Fibroblast of upper back skin (primary cell): ENCODE results near the gene ZBTB7A.
A peak's percentile ranks its signal among the peaks of the same experiment; 100 is the strongest.

Source experiments
- DNase-seq: peaks from one replicate; pipeline ENCODE4 v3.0.0-alpha.2; 2013

Gene ZBTB7A

DNA sequence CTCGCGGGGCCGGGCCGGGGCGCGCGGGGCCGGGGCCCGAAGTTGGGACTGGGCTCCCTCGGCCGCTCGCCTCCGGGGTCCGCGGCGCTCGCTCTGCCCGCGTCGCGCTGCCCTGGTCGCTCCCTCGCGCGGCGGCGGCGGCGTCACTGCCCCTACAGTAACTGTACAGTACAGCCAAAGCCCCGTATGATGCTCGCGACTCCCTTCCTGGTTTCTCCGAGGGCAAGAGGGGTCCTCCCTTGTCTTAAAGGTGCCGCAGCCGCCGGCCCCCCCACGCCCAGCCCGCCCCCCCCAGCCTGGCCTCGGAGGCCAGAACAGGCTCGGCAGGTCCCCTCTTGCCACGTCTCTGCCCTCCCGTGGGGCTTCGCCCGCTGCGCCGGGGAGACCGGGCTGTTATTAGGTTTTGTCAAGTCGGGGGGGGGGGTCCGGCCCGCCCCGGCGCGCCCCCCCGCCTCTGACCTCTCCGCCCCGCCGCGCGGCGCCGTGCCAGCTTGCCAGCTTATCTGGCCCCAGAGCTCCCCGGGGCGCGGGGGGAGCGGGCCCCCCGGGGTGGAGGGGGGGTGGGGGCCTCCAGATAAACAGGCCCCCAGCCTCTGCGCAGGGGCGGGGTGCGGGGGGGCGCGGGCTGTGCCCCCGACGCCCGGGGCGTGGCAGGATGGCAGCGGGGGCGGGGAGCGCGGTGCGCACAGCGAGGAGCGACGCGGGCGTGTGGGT is at the start of gene ZBTB7A:
TSS of gene ZBTB7A (minus strand) at position 218 of the 714 bp plus-strand sequence. CDS start 11,667 bp downstream, outside the sequence.
- peak; percentile 74 for DNase-seq

DNA sequence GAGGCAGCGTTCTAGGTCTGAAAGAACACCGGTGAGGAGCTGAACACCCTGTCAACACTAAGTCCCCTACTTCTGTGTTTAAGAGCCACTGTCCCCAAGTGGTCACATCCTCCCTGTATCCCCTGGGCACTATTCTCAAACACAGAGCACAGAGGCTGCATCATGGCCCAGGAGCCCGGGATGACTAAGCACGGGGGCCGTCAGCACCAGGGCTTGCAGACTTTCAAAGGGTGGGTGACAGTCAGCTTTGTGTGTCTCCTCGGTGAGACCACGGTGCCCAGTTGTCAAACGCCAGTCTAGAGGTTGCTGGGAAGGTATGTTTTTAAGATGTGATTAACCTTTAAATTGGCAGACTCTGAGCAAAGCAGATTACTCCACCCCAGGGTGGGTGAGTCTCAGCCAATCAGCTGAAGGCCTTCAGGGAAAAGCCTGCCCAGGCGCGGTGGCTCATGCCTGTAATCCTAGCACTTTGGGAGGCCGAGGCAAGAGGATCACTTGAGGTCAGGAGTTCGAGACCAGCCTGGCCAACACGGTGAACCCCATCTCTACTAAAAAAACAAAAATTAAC is 49.2 kb upstream of the ZBTB7A start:
- DNase-seq: no peak

DNA sequence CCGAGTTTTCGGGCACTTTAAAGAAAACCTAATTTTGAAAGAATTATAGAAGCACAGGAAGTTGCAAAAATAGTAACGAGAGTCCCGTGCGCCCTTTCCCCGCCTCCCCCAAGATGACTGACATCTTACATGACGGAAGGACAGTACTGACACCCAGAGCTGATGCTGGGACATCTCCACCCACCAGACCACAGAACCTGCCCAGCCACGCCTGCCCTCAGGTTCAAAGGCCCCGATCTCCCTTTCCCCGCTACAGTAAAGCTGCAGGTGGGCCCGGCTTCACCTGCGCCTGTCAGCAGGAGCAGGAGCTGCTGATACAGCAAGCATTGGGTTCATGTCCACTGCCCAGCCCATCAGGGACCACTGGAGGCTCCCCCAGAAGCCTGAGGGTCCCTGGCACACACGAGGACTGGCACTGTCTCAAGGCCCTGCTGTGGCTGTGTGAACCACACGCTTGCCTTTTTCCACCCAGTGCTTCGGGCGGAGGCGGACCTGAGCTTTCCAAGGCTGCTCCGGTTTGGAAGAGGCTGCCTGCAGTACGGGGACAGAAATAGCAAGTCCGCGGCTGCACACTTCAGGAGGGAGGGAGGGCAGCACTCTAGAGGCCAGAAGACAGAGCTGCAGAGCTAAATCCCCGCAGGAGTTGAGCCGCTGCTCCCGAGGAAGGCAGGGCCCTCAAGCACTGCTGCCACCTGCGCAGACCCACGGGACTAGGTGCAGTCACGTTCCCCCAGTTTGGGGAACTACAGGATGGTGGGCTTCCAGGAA is 48.5 kb upstream of the ZBTB7A start:
- no peak for DNase-seq

DNA sequence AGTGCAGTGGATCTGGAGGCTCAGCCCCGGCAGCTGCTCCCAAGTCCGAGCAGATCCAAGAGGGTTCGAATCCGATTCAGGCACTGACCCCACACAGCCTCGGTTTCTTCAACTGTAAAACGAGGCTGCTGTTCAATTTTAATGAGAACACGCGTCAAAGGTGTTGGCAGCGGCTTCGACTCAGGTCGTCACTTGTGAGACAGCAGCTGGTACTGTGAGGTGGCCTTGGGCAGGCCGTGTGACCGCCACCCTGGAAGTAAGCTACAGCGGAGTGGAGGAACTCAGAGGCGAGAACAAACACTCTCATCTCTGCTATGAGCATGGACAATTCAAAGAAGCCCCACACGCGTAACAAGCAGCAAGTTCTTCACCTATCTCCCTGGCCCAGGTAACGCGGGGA is 47.5 kb upstream of the ZBTB7A start:
- no peak for DNase-seq

DNA sequence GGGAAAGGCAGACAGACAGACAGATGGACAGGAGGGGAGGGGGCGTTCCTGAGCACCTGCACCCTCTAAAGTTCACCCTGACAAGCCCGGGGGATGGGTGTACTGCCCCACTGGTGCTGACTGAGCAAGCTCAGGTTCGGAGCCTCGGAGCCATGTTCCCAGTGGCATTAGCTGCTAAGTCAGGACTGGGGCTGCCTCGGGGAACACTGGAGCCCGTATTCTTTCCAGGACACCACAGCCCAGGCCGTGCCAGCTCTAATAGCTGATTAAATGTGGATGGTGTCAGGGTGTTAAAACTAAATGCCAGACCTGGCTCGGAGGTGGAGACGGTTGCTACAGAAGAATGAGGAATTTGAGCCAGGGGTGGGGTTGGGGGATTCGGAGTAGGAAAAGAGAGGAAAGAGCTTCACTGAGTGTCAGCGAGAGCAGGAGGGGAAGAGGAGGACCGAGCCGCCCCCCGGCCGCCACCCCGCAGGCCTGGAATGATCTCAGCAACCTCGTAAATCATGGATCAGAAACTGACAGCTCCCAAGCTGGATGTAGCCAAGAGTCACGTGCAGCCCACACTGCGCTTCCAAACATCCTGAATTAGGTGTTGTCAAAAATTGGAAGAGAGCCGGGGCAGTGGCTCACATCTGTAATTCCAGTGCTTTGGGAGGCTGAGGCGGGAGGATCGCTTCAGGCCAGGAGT is 46.8 kb upstream of the ZBTB7A start:
- no peak for DNase-seq

DNA sequence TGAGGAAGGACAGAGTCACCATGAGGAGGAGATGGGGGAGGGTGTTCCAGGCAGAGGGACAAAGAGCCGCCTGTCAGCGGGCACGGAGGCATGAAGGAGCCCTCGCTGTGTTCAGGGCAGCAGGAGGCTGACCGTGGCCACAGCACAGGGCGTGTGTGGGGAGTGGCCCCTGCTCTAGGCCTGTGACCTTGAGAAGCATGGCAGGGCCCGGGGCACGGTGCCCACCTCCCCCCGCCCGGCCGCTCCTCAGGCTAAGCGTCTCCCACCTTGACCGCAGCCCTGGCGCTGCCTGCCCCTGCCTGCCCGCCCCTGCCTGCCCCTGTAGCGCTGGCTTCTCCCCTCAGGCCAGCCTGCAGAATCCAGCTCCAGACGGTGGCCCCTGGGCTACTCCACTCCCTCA is 45.7 kb upstream of the ZBTB7A start:
- no peak for DNase-seq

DNA sequence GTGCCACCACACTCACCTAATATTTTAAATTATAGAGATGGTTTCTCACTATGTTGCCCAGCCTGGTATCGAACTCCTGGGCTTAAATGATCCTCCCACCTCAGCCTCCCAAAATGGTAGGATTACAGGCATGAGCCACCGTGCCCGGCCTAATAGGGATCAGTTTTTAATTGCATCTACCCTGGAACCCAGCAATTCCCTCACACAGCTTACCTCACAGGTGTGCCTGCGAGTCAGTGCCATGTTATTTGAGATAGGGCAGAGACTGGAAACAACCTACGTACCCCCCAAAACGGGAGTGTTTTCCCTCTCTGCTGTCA is 42.9 kb upstream of the ZBTB7A start:
- DNase-seq: no peak

DNA sequence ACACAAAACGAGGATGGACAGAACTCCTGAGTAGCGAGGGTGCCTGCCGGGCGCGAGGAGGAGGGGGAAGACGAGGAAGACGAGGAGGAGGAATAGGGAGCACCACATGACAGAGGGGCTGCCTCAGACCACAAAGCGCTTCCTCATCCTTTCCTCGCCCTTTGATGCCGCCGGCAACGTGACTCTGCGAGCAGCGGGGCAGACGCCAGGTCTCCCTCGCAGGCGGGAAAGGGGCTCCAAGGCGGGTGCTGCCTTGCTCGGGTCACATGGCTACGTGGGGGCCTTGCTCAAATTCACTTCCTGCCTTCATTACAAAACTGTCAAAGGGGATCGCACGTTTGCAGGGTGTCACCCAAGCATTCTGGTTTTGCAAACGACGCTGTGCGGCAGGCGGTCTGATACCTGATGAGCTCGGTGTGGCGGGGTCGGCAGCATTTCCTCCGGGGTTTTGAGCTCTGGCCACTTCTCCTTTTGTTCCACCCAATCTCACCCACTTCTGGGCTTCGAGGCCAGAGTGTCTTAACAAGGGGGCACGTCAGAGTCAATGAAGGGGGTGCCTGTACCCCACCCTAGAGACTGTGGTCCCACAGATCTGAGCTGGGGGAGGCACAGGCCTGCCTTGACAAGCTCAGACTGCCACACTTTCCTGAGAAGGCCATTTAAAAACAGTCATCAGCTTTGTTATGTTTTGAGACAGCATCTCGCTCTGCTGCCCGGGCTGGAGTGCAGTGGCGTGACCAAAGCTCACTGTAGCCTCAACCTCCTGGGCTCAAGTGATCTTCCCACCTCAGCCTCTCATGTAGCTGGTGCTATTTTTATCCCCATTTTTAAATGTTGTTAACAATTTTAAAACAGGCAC is 42.3 kb upstream of the ZBTB7A start:
- no peak for DNase-seq

DNA sequence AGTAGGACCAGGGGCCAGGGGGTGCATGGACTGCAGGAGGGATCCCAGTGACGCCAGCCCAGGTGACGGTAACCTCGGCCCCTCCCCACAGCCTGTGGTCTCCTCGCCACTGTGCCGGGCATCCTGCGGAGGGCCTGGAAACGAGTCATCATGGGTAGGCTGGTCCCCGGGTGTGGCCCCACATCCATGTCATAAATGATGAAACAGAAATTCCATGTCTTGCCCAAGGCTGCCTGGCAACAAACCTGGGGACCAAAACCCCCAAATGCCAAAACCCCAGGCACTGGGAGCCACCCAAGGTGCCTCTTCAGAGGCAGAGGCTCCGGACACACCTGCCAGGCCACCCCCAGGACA is 36.4 kb upstream of the ZBTB7A start:
- DNase-seq: no peak

DNA sequence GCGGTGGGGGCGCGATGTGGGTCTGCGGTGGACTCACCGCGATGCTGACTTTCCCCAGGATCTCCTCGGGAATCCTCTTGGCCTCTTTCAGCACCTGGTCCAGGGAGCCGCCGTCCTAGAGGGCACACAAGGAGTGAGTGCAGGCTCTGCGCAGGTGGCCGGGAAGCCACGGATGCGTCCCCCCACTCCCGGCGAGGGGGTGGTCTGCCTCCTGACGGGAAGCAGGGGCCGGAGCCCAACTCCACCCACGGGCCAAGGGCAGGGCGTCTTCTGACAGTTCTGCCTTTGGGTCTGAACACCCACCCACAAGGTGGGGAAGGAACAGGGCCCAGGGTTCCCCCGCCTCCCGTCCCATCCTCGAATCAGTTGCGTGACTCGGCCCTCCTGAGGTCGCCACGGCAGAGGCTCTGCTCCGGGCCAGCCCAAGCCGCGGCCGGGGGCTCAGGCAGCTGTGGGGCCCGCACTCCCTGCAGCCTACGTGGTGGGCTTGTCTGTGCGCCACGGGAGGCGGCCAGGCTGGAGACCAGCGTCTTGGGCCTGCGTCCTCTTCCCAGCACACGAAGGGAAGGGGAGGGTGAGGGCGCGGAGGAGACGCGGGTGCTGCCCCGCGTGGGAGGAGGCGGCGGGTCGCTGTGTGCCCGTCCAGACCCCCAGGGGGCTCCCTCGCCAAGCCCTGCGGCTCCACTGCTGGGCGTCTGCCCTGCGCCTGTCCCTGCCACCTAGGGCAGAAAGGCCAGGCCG is 35.8 kb upstream of the ZBTB7A start:
- DNase-seq: no peak

DNA sequence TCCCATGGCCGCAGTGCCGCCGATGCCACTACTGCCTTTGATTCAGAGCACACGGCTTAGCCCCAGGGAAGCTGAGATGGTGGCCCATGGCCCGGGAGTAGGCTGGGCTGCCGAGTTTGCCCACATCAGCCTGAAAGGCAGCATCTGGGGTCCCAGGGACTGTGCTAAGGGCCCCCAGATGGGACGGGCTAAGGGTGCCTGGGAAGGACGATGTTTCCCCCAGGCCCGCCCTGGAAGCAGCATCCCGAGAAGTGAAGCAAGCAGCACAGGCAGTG is 34.7 kb upstream of the ZBTB7A start:
- no peak for DNase-seq

DNA sequence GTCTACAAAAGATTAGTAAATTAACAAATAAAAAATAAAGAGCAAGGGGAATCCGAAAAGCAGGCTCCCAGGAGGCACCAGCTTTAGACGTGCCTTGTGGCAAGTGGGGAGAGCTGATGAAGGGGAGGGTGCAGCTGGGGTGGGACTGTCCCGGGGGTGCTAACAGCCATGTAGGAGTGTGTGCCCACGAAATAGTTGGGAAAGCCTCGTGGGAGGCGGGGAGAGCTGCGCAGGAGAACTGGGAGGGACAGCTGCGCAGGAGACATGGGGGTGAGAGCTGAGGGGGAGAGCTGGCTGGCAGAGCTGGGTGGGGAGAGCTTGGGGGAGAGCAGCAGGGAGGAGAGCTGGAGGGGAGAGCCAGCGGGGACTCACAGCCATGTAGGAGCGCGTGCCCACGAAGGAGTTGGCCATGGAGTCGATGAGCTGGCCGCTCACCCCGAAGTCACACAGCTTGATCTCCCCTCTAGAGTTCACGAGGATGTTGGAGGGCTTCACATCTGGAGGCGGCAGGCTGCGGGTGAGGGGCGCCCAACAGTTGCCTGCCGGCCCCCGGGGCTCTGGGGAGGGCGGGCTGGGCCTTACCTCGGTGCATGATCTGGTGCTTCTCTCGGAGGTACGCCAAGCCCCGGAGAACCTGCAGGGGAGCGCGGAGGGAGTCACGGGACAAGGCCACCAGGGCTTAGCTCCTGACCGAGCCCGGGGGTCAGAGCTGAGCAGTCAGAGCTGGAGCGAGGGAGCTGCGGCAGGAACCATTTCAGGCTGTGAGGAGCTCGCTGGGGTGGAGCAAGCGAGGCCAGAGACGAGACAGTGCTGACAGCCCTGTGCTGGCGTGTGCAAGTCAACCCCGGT is 34.2 kb upstream of the ZBTB7A start:
- no peak for DNase-seq

DNA sequence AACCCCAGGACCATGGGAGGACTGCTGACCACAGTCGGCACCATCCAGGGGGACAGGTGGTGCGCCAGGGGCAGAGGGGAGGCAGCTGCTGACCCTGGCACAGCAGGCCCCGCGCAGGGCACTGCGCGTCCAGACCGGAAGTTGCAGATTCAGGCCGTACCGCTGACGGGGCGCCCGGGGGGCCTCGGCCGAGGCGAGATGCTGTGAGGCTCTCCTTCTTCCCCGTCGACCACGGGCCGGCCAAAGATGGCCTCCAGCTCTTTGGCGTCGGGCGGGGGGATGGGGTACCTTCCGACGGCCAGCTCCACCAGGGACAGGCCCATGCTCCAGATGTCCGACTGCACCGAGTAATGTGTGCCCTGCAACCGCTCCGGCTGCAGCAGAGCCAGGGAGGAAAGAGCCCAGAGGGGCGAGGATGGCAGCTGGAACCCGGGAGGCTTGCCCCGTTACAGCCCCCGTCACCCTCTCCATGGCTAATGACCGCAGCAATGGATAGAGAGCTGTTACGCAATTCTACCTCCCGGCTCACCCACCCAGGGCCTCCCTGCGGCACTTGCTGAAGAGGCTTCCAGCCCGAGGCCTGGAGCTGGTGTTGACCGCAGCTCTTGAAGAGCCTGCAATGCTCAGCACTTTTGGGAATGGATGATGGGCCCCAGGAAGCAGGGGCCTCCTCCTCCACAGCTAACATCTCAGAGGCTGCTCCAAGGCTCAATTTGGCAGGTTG is 32.5 kb upstream of the ZBTB7A start:
- no peak for DNase-seq

DNA sequence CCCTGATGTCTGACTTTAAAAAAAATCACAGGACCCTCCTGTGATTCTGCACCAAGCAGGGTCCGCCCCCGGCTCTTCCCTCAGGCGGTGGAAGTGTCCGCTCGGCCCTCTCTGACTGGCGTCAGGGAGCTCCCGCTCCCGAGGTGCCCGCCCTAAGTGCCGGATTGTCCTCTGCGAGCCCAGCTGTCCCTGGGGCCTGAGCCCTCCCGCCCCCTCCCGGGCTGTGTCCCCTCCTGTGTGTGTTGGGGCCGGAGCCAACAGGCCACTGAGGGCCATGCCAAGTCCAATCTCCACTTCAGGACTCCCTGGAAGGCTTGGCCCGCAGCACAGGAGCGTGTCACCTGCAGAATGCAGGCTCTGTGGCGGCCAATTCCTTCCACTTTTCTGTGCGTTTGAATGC is 31.8 kb upstream of the ZBTB7A start:
- DNase-seq: no peak

DNA sequence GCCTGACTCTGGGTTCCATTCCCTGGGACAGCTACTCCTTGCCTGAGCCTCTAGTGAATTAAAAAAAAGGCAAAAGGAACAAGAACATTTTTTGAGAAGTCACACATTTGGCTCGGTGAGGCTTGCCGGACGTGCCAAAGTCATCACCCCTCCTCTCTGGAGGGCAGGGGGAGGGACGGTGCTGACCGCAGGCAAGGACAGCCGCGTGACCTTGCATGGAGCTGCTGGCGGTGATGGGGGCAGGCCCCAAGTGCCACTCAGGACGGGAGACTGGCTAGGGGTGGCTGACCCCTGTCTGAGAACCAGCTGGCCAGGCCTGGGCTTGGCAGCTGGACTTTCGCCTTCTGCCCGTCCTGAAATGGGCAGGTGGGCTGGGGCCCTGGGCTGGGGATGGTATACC is 30.8 kb upstream of the ZBTB7A start:
- DNase-seq: no peak

DNA sequence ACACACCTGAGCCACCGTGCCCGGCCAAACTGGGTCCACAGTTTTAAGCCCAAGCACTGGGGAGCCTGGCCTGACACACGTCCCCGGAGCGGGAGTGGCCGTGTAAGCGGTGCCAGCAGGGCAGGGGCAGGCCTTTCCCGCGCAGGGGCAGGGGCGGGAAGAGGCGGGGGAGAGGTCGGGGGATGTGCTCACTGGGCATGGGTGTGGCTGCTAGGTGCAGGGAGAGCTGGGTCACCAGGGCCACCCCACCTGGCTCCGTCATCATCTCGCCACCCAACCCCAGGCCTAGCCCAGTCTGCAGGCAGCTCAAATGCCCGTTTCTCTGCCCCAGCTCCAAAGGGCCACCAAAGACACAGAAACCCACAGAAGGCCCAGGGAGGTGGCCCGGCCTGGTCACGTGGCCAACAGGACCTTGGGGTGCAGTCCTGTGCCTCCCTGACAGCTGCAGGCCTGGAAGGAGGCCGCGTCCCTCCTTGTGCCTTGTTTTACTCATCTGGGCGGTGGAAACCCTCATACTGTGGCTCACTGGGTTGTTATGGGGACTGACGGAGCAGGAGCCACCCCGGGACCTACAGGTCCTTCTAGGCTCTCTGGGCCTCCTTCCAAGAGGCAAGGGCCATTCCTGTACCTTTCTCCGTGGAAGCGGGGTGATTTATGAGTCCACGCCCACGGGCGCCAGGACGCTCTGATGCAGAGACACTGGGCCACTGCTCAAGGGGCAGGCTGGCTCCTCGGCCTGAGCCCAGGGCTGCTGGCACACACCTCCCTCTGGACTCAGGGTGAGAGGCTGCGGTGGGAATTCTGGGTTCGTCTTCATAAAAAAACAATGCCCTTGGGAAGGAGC is 29.6 kb upstream of the ZBTB7A start:
- DNase-seq: no peak

DNA sequence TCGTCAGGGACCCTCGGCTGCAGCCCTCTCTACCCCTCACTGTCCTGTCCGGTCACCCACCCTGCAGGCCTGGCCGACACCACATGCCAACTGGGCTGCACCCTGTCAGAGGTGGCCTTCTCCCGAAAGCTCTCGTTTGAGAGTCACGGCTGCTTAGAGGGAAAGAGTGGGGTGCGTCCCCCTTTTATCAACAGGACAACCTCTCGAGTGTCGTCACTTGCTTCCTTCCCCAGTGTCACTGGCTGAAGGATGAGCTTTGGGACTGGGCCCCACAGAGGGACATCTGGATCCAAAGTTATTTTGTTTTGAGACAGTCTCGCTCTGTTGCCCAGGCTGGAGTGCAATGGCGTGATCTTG is 28.8 kb upstream of the ZBTB7A start:
- DNase-seq: no peak

DNA sequence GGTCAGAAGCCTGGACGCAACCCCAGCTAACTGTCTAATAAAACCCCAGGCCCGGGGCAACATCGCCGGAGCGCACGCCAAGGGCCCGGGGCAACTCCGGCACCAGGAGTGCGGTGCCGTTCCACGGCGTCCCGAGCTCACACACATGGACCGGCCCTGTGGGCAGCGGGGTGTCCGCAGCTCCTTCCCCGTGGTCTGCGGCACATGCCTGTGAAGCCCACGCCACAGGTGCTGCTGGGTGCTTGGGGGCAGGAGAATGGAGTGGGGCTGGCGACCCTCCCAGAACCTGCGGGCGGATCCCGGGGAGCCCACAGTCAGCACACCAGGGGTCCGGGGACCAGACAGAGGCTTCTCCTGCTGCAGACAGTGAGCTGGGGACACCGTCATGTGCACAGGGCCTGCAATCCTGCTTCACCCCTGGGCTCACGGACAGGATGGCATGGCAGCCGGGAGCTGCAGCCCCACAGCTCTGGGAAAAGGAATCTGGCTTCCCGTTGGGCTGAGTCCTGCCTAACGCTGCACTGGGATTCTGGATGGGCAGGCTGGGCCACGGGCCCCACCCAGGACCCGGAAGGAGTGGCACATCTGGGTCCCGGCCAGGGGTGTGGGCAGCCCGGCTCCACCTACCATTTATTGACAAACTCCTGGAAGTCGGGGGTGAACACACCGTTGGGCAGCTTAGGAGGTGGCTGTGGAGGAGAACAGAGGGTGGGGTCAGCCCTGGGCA is 28.2 kb upstream of the ZBTB7A start:
- no peak for DNase-seq

DNA sequence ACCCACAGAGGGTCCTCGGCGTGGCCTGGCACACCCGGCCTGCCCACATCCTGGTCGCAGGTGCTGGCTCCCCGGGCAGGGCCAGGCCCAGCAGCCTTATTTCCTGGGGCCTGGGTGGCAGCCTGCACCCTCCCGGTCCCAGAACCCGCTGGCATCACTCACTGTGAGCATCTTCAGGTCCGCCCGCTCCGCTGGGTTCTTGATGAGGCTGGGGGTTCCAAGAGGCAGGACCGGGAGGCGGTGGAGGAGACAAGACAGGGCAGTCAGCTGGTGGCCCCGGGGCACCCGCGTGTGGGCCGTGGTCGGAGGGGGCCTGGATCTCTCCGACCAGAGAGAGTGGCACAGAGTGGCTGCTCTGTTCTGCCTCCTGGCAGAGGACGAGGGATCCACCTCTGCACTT is 27.6 kb upstream of the ZBTB7A start:
- no peak for DNase-seq
